Measurements from ENCODE around the gene CHDH.

DNA sequence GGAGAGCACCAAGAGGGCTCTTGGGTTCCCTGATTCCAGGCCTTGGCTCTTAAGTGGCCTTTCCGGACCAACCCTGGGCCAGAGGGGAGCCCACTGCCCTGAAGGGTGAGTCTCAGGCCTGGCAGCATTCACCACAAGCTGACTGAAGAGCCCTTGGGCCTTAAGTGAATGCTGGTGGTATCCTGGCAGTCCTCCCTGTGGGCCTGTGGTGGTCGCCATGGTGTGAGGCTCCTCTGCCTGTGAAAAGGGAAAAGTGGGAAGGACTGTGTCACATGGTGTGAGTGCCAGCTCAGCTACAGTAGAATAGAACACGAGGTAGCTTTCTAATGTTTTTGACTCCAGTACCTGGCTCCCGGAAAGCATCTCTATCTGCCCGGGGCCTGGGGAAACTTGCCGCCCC is 15.3 kb downstream of the CHDH start:
- no peak for TF ChIP-seq SUZ12 (IDR thresholded peaks at IDR 0.05; ENCODE audit: extremely low read depth, insufficient read depth, insufficient read length)
- no peak for TF ChIP-seq YY1 (IDR thresholded peaks at IDR 0.05; ENCODE audit: insufficient read depth, insufficient read length)
- no peak for TF ChIP-seq ZNF274 (IDR thresholded peaks at IDR 0.05; ENCODE audit: low read depth, low read length)
